Adrenal gland (tissue), 5 donors: Measurements from ENCODE around the gene CPNE9.

Source experiments
- CTCF ChIP-seq, 6 experiments: fragments of 450-650 bp in 4 of 6; fragments of 200-600 bp in 2 of 6; sonication (generic) in 1 of 6; IDR thresholded peaks; 1 replicate in 5 of 6; 2 replicates in 1 of 6; pipeline versions ENCODE4 v1.5.1 to v1.8.0; 2016 to 2021; ENCODE audit warnings: antibody characterized with exemption in 6 of 6, mild to moderate bottlenecking in 2 of 6, moderate library complexity in 1 of 6
- POLR2A ChIP-seq, 2 donors: fragments of 450-650 bp; IDR thresholded peaks; one replicate each; pipeline ENCODE4 v1.6.1; 2017; ENCODE audit warnings: antibody characterized with exemption in 2 of 2, mild to moderate bottlenecking in 2 of 2, moderate library complexity in 1 of 2
- donor health status: DM: no; HTN: no; CAD: no.

GRCh38 chr3:9721700-9722060 lies 18.0 kb downstream of the CPNE9 start:
- TF ChIP-seq CTCF (IDR thresholded peaks at IDR 0.05) (no peak), POLR2A (IDR thresholded peaks at IDR 0.05) (no peak)
